ENCODE results near the gene KLF14. TPM values are rescaled to one million over a fixed set of nuclear protein-coding genes. Genes with fewer than 3 reads are reported as not detected.
A peak's percentile ranks its signal among the peaks of the same experiment; 100 is the strongest.

Gene KLF14
- total RNA-seq, 1 donor from 2014 or later: not detected

DNA sequence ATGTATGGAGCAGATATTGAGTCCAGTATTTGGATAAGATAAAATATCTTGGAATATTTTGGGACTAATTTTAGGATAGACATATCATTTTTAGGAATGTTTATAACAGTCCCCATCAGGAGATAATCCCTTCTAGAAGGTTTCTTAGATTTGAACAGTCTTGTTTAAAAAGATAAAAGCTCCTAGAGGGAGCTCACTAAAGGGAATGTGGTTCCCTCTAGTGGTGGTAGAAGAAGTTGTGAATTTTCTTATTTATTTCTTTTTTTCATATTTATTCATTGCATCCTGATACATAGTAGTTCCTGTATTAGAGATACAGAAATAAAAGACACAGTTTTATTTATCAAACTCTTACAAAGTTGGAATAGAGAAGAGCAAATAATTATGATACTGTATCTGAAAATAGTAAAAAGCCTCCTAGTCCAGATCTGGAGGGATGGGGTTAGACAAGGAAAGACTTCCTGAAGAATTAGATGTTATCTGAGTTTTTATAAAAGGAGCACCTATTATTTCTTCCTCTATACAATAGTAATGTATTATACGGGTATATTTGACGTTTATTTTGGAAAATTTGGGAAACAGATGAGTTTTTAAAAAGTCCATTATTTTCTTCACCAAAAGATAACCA, 24.5 kb upstream of the KLF14 start:
- H3K4me3 ChIP-seq (ENCODE audit: low read depth, low read length): no peak overlapping the region
- no peaks in the 10 kb centered on the region for H3K27me3 ChIP-seq (ENCODE audit: control insufficient read depth, insufficient read depth, low read length)
- DNase-seq (ENCODE audit: low read depth): peak; percentile 32
- TF ChIP-seq, protein P1, sequence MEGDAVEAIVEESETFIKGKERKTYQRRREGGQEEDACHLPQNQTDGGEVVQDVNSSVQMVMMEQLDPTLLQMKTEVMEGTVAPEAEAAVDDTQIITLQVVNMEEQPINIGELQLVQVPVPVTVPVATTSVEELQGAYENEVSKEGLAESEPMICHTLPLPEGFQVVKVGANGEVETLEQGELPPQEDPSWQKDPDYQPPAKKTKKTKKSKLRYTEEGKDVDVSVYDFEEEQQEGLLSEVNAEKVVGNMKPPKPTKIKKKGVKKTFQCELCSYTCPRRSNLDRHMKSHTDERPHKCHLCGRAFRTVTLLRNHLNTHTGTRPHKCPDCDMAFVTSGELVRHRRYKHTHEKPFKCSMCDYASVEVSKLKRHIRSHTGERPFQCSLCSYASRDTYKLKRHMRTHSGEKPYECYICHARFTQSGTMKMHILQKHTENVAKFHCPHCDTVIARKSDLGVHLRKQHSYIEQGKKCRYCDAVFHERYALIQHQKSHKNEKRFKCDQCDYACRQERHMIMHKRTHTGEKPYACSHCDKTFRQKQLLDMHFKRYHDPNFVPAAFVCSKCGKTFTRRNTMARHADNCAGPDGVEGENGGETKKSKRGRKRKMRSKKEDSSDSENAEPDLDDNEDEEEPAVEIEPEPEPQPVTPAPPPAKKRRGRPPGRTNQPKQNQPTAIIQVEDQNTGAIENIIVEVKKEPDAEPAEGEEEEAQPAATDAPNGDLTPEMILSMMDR (IDR thresholded peaks at IDR 0.05; ENCODE audit: insufficient read depth, low read length, poor library complexity, severe bottlenecking): peak; percentile 52
- no peaks in the 10 kb centered on the region for H3K36me3 ChIP-seq (ENCODE audit: control insufficient read depth, insufficient read depth, low read length)

DNA sequence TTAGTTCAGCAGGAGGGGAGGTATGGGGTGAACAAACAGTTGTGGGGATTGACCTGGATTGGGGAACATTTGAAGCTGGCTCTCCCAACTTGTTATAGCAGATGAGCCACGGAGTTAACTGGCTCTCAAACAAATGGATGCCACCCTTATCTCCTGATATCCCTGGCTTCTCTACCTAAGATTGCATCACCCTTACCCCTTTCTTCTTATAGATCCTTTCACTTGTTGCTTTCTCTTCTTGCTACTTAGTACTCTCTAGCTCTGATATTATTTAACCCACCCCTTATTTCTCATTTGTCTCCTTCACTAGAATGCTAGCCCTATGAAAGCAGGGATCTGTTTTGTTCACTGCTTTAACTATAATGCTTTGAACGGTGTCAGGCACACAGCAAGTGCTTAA, 22.3 kb upstream of the KLF14 start:
- no peak overlapping the region for H3K4me3 ChIP-seq (ENCODE audit: low read depth, low read length)
- no peak for DNase-seq (ENCODE audit: low read depth)
- H3K27me3 ChIP-seq (ENCODE audit: control insufficient read depth, insufficient read depth, low read length): no peaks in the 10 kb centered on the region
- H3K36me3 ChIP-seq (ENCODE audit: control insufficient read depth, insufficient read depth, low read length): no peaks in the 10 kb centered on the region
- TF ChIP-seq, protein P1 (IDR thresholded peaks at IDR 0.05; ENCODE audit: insufficient read depth, low read length, poor library complexity, severe bottlenecking): no peak

DNA sequence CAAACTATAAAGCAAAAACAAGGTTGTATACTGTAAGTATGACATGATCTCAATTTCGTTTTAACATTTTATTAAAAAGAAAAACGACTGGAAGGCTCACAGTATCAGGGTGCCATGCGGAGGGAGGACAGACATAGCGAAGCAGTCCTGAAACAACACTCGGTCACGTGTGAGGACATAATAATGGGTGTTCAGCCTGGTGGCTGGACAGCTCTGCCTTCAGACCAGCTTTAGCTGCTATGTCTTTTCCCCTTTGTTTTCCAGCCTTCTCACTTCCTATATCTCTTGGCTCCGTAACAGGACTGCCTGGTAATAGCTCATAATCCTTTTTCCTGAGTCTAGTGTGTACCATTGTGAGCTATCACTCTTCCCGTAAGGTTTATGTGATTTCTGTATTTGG, 18.4 kb upstream of the KLF14 start:
- Histone ChIP-seq H3K36me3 (ENCODE audit: control insufficient read depth, insufficient read depth, low read length) (no peaks in the 10 kb centered on the region), H3K27me3 (ENCODE audit: control insufficient read depth, insufficient read depth, low read length) (no peaks in the 10 kb centered on the region), H3K4me3 (ENCODE audit: low read depth, low read length) (no peak overlapping the region)
- DNase-seq (ENCODE audit: low read depth): no peak
- TF ChIP-seq, protein P1 (IDR thresholded peaks at IDR 0.05; ENCODE audit: insufficient read depth, low read length, poor library complexity, severe bottlenecking): no peak

DNA sequence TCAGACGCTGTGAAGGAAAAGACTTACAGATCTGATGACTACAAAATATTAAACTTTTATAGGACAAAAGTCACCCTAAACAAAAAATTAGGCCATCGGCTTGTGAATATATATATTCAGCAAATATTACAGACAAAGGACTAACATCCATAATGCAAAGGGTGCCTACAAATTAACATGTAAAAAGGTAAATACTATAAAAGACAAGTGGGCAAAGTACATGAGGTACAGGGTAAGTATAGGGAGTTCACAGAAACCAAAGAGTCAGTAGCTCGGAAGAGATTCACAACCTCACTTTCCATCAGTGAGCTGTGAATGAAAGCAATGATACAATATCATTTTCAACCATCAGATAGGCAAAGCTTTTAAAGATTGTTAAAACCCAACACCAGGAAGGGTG, 16.7 kb upstream of the KLF14 start:
- H3K4me3 ChIP-seq (ENCODE audit: low read depth, low read length): no peak overlapping the region
- TF ChIP-seq, protein P1 (IDR thresholded peaks at IDR 0.05; ENCODE audit: insufficient read depth, low read length, poor library complexity, severe bottlenecking): no peak
- no peaks in the 10 kb centered on the region for H3K36me3 ChIP-seq (ENCODE audit: control insufficient read depth, insufficient read depth, low read length)
- no peaks in the 10 kb centered on the region for H3K27me3 ChIP-seq (ENCODE audit: control insufficient read depth, insufficient read depth, low read length)
- no peak for DNase-seq (ENCODE audit: low read depth)

GRCh38 chr7:130748531-130749389, 14.8 kb upstream of the KLF14 start:
- DNase-seq (ENCODE audit: low read depth): no peak
- no peaks in the 10 kb centered on the region for H3K27me3 ChIP-seq (ENCODE audit: control insufficient read depth, insufficient read depth, low read length)
- TF ChIP-seq, protein P1 (IDR thresholded peaks at IDR 0.05; ENCODE audit: insufficient read depth, low read length, poor library complexity, severe bottlenecking): no peak
- H3K36me3 ChIP-seq (ENCODE audit: control insufficient read depth, insufficient read depth, low read length): no peaks in the 10 kb centered on the region
- no peak overlapping the region for H3K4me3 ChIP-seq (ENCODE audit: low read depth, low read length)
